Measurements from ENCODE around the gene HSBP1L1. TPM values are rescaled to one million over a fixed set of nuclear protein-coding genes. Genes with fewer than 3 reads are reported as not detected.
A peak's percentile ranks its signal among the peaks of the same experiment; 100 is the strongest.

The HSBP1L1 gene
- total and polyA plus RNA-seq, 9 donors, result 7.6 to 26.2 (median 12.3) TPM

GRCh38 chr18:79950515-79951341 is 13.7 kb upstream of the HSBP1L1 start:
- no peaks in the 10 kb centered on the region for H3K27me3 ChIP-seq
- DNase-seq, result peak in 2 of 5 donors; percentile 31 to 56
- H3K9me3 ChIP-seq, result no peaks in the 10 kb centered on the region
- H3K27ac ChIP-seq, result peak overlapping the region in 1 of 2 donors; percentile 56
- H3K36me3 ChIP-seq, result no peaks in the 10 kb centered on the region
- 2 to 6% (median 5%) methylated on average over 35 to 81 of the region's 81 CpGs for WGBS, 3 donors
- intact Hi-C loops (cut with DNase I), result loop anchor here in 1 of 4 donors (5.0 kb wide), 1 partner anchor 87 kb away; no protein-coding TSS in a partner anchor
- H3K4me3 ChIP-seq, result peak overlapping the region; percentile 59
- TF ChIP-seq CTCF (IDR thresholded peaks at IDR 0.05), result no peak
- no peak for TF ChIP-seq POLR2A (IDR thresholded peaks at IDR 0.05)
- TF ChIP-seq EP300 (IDR thresholded peaks at IDR 0.05), result no peak
- H3K4me1 ChIP-seq (ENCODE audit: insufficient read depth), result peaks cover 13% of the 10 kb centered on the region

- no peak for TF ChIP-seq EP300 (IDR thresholded peaks at IDR 0.05)
- TF ChIP-seq POLR2A (IDR thresholded peaks at IDR 0.05), result peak; percentile 61
- Histone ChIP-seq H3K27me3 (no peaks in the 10 kb centered on the region), H3K4me1 (ENCODE audit: insufficient read depth) (peaks cover 13% of the 10 kb centered on the region), H3K9me3 (no peaks in the 10 kb centered on the region), H3K27ac (peak within 1 kb of the TSS in 1 of 2 donors; percentile 56), H3K4me3 (peak within 1 kb of the TSS; percentile 59), H3K36me3 (no peaks in the 10 kb centered on the region)
- 0 to 1% (median 1%) methylated on average over 72 to 126 of the region's 126 CpGs for WGBS, 3 donors
- intact Hi-C loops (cut with DNase I), result loop anchor here in 1 of 4 donors (5.0 kb wide), 1 partner anchor 86 kb away; no protein-coding TSS in a partner anchor
- peak; percentile 89 to 97 (median 95) for DNase-seq
Measured at GRCh38 chr18:79951545-79952455, 12.6 kb upstream of the HSBP1L1 start, which contains the start of gene SLC66A2. Gene SLC66A2, minus strand, starts transcription at chr18:79951653. Its CDS starts 727 bp downstream, at chr18:79950926.

- no peaks in the 10 kb centered on the region for H3K36me3 ChIP-seq
- peak overlapping the region in 1 of 2 donors; percentile 18 for H3K27ac ChIP-seq
- TF ChIP-seq EP300 (IDR thresholded peaks at IDR 0.05) (no peak), CTCF (IDR thresholded peaks at IDR 0.05) (no peak), POLR2A (IDR thresholded peaks at IDR 0.05) (no peak)
- intact Hi-C loops (cut with DNase I), result loop anchor here in 1 of 4 donors (5.0 kb wide), 1 partner anchor 85 kb away; no protein-coding TSS in a partner anchor
- DNase-seq, result peak in 2 of 5 donors; percentile 11 to 34
- H3K4me3 ChIP-seq, result peak overlapping the region; percentile 59
- no peaks in the 10 kb centered on the region for H3K9me3 ChIP-seq
- WGBS, 3 donors, result 19 to 30% (median 24%) methylated on average over 39 to 43 of the region's 43 CpGs
- H3K27me3 ChIP-seq, result no peaks in the 10 kb centered on the region
- peaks cover 13% of the 10 kb centered on the region for H3K4me1 ChIP-seq (ENCODE audit: insufficient read depth)
Measured at GRCh38 chr18:79952456-79952995, 11.9 kb upstream of the HSBP1L1 start.

- H3K27me3 ChIP-seq, result no peaks in the 10 kb centered on the region
- H3K36me3 ChIP-seq, result no peaks in the 10 kb centered on the region
- no peak overlapping the region for H3K27ac ChIP-seq
- H3K4me3 ChIP-seq, result no peak overlapping the region
- H3K9me3 ChIP-seq, result no peaks in the 10 kb centered on the region
- TF ChIP-seq POLR2A (IDR thresholded peaks at IDR 0.05) (no peak), CTCF (IDR thresholded peaks at IDR 0.05) (no peak), EP300 (IDR thresholded peaks at IDR 0.05) (no peak)
- intact Hi-C loops (cut with DNase I), result loop anchor here in 1 of 4 donors (5.0 kb wide), 1 partner anchor 84 kb away; no protein-coding TSS in a partner anchor
- DNase-seq, result peak in 3 of 5 donors; percentile 8 to 33 (median 27)
- H3K4me1 ChIP-seq (ENCODE audit: insufficient read depth), result peaks cover 13% of the 10 kb centered on the region
- 82 to 88% (median 86%) methylated on average over 24 of the region's 24 CpGs for WGBS, 3 donors
Measured at GRCh38 chr18:79952996-79953559, 11.4 kb upstream of the HSBP1L1 start.
